Fibroblast of lung (primary cell): ENCODE measurements around the gene RAB36. TPM values are rescaled to one million over a fixed set of nuclear protein-coding genes. Genes with fewer than 3 reads are reported as not detected.

Source experiments
- DNase-seq, 2 donors: peaks; one replicate each; pipeline versions ENCODE4 v3.0.0 to v3.0.0-alpha.2; 2010; ENCODE audit warnings: low read depth in 2 of 2
- H2AFZ ChIP-seq: 2 replicates; pipeline ENCODE4 v1.5.1; 2012; ENCODE audit warnings: low read length, control low read depth, inconsistent platforms
- H3K27ac ChIP-seq: 2 replicates; pipeline ENCODE4 v1.5.1; 2011; ENCODE audit warnings: low read length, control low read depth; ENCODE audit not compliant: insufficient read depth
- H3K27me3 ChIP-seq: 2 replicates; pipeline ENCODE4 v1.5.1; 2011; ENCODE audit warnings: mild to moderate bottlenecking, low read length; ENCODE audit not compliant: control insufficient read depth, insufficient read depth
- H3K36me3 ChIP-seq: 2 replicates; pipeline ENCODE4 v1.5.1; 2011; ENCODE audit warnings: low read length; ENCODE audit not compliant: control insufficient read depth, insufficient read depth
- H3K4me1 ChIP-seq: 2 replicates; pipeline ENCODE4 v1.5.1; 2011; ENCODE audit warnings: low read length; ENCODE audit not compliant: control insufficient read depth, insufficient read depth; ENCODE audit errors: extremely low read depth
- H3K4me2 ChIP-seq: 2 replicates; pipeline ENCODE4 v1.5.1; 2011; ENCODE audit warnings: low read length, control low read depth; ENCODE audit not compliant: insufficient read depth; ENCODE audit errors: extremely low read depth
- H3K4me3 ChIP-seq, 4 experiments: fragments of 200-600 bp in 1 of 4; sonication (generic) in 1 of 4; replicated peaks in 1 of 4; 2 replicates each; pipeline ENCODE4 v1.5.1; 2011 to 2016; ENCODE audit warnings: low read length in 4 of 4, low read depth in 3 of 4, mild to moderate bottlenecking in 3 of 4, control low read depth in 2 of 4, inconsistent platforms in 1 of 4, mixed read lengths in 1 of 4; ENCODE audit not compliant: insufficient read depth in 1 of 4; ENCODE audit errors: control extremely low read depth in 1 of 4
- H3K79me2 ChIP-seq: 2 replicates; pipeline ENCODE4 v1.5.1; 2012; ENCODE audit warnings: mild to moderate bottlenecking, low read length, inconsistent platforms; ENCODE audit not compliant: control insufficient read depth, insufficient read depth
- H3K9ac ChIP-seq: 2 replicates; pipeline ENCODE4 v1.5.1; 2011; ENCODE audit warnings: mild to moderate bottlenecking, low read length, control low read depth; ENCODE audit not compliant: insufficient read depth
- H3K9me3 ChIP-seq: 2 replicates; pipeline ENCODE4 v1.5.1; 2012; ENCODE audit warnings: low read depth, low read length; ENCODE audit not compliant: control insufficient read depth, insufficient read depth
- H4K20me1 ChIP-seq: 2 replicates; pipeline ENCODE4 v1.5.1; 2011; ENCODE audit warnings: low read length; ENCODE audit not compliant: control insufficient read depth, insufficient read depth; ENCODE audit errors: extremely low read depth
- CTCF ChIP-seq, 2 donors: IDR thresholded peaks in 1 of 2; conservative IDR thresholded peaks in 1 of 2; 1 replicate in 1 of 2; 2 replicates in 1 of 2; pipeline ENCODE4 v1.5.1; 2011 to 2012; ENCODE audit warnings: low read length in 2 of 2, control low read depth in 1 of 2, inconsistent platforms in 1 of 2, low read depth in 1 of 2, mild to moderate bottlenecking in 1 of 2
- EZH2 ChIP-seq: IDR thresholded peaks from 2 replicates; pipeline ENCODE4 v1.5.1; 2012; ENCODE audit warnings: low read length, control low read depth, mild to moderate bottlenecking; ENCODE audit errors: missing control alignments
- polyA plus RNA-seq, 2 donors: library from polyadenylated mRNA; depleted of rRNA in 1 of 2; stranded (reverse) in 1 of 2; unstranded in 1 of 2; fragments of >200 nt; gene quantifications; 2 replicates each; pipeline ENCODE4 v1.2.1, GENCODE V29; 2011 to 2012; ENCODE audit warnings: missing spikeins in 1 of 2
- total RNA-seq: library from RNA; depleted of rRNA; stranded (reverse); fragments of >200 nt; gene quantifications from 2 replicates; pipeline ENCODE4 v1.2.1, GENCODE V29; 2014

The RAB36 gene
- total and polyA plus RNA-seq, 2 donors (not counting 1 experiment from before 2014, with no cell fraction given): 2.5 to 3.7 TPM

GRCh38 chr22:23151827-23152226 is 6.5 kb downstream of the RAB36 start:
- Histone ChIP-seq H3K27ac (no peak overlapping the region), H3K9ac (no peak overlapping the region), H4K20me1 (no peaks in the 10 kb centered on the region), H3K4me1 (no peaks in the 10 kb centered on the region), H3K79me2 (no peaks in the 10 kb centered on the region), H3K4me2 (no peak overlapping the region), H3K4me3 (no peak overlapping the region), H2AFZ (no peak overlapping the region), H3K9me3 (no peaks in the 10 kb centered on the region), H3K36me3 (peaks cover 1% of the 10 kb centered on the region), H3K27me3 (no peaks in the 10 kb centered on the region)
- TF ChIP-seq CTCF (conservative IDR thresholded peaks at IDR 0.05 in 1 of 2, IDR thresholded peaks at IDR 0.05 in 1 of 2; ENCODE audit: low read depth in 1 of 2, low read length in 2 of 2): no peak
- no peak for TF ChIP-seq EZH2
- no peak for DNase-seq

DNA sequence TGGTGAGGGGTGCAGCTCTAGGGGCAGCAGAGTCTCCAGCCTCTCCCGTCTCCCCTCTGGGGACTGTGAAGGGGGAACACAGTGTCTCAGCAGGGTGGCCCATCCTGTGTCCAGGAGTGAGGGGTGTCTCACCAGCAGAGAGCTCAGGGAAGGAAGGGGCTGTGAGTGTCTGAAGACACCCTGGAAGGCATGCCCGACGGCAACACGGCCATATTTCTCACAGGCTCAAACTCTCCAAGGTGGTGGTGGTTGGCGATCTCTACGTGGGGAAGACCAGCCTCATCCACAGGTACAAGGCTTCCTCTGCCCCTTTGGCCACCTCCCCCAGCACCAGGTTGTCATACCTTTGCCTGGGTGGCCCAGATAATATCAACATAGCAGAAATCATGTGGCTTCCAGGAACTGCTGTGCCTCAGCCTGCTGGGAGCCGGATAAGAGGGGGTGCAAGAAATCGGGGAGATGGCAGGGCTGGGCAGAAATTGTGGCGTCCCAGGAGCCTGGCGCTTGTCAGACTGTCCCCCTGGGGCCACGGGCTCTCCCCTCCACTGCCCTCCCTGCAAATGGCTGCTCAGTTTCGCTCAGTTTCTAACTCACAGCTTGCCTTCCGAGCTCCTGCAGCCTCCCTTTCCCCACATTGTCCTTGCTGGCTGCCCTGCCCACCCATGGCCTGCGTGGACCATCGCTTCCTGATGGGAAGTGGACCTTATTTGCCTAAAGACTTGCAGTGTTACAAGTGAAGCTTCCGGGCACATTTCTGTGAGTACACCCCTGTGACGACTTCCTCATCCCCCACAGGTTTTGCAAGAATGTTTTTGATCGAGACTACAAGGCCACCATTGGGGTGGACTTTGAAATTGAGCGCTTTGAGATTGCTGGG is 7.2 kb downstream of the RAB36 start:
- Histone ChIP-seq H3K9me3 (no peaks in the 10 kb centered on the region), H3K79me2 (no peaks in the 10 kb centered on the region), H3K4me1 (no peaks in the 10 kb centered on the region), H2AFZ (no peak overlapping the region), H3K4me2 (no peak overlapping the region), H3K27me3 (no peaks in the 10 kb centered on the region), H3K9ac (no peak overlapping the region), H3K36me3 (peaks cover 1% of the 10 kb centered on the region), H3K27ac (no peak overlapping the region), H3K4me3 (no peak overlapping the region), H4K20me1 (no peaks in the 10 kb centered on the region)
- DNase-seq: no peak
- no peak for TF ChIP-seq CTCF (conservative IDR thresholded peaks at IDR 0.05 in 1 of 2, IDR thresholded peaks at IDR 0.05 in 1 of 2; ENCODE audit: low read depth in 1 of 2, low read length in 2 of 2)
- no peak for TF ChIP-seq EZH2

DNA sequence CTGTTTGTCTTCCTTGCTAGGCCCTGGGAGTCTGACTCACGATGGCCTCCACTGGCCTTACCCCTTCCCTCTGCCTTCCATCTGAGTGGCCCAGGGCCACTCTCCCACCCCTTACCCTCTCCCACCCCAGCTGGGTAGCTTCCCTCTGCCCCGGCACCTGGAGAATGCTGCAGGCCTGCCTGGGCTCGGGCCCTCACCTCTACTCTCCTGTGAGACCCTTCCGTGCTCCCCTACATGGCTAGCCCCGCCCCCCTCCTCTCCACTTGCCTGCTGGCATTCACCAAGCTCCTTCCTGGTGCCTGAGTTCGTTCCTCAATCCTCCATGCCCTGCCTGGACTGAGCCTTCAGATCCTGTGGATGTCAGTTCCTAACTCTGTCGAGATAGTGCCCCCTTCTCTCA is 8.7 kb downstream of the RAB36 start:
- no peak overlapping the region for H2AFZ ChIP-seq
- no peaks in the 10 kb centered on the region for H4K20me1 ChIP-seq
- no peaks in the 10 kb centered on the region for H3K4me1 ChIP-seq
- H3K79me2 ChIP-seq: no peaks in the 10 kb centered on the region
- H3K27ac ChIP-seq: no peak overlapping the region
- no peak for TF ChIP-seq CTCF (conservative IDR thresholded peaks at IDR 0.05 in 1 of 2, IDR thresholded peaks at IDR 0.05 in 1 of 2; ENCODE audit: low read depth in 1 of 2, low read length in 2 of 2)
- TF ChIP-seq EZH2: no peak
- no peak overlapping the region for H3K4me2 ChIP-seq
- no peak overlapping the region for H3K4me3 ChIP-seq
- DNase-seq: no peak
- H3K9me3 ChIP-seq: no peaks in the 10 kb centered on the region
- no peaks in the 10 kb centered on the region for H3K27me3 ChIP-seq
- no peak overlapping the region for H3K9ac ChIP-seq
- H3K36me3 ChIP-seq: peaks cover 1% of the 10 kb centered on the region
